HG02588 (cell line): ENCODE data around the gene CCDC61.

Experiments used
- ATAC-seq: cut with Tn5 transposase; IDR thresholded peaks from one replicate; pipeline ENCODE4 v1.9.1; 2021; ENCODE audit warnings: mild to moderate bottlenecking, moderate library complexity; ENCODE audit not compliant: unreplicated experiment

The CCDC61 gene, protein sequence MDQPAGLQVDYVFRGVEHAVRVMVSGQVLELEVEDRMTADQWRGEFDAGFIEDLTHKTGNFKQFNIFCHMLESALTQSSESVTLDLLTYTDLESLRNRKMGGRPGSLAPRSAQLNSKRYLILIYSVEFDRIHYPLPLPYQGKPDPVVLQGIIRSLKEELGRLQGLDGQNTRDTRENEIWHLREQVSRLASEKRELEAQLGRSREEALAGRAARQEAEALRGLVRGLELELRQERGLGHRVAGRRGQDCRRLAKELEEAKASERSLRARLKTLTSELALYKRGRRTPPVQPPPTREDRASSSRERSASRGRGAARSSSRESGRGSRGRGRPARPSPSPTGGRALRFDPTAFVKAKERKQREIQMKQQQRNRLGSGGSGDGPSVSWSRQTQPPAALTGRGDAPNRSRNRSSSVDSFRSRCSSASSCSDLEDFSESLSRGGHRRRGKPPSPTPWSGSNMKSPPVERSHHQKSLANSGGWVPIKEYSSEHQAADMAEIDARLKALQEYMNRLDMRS

DNA sequence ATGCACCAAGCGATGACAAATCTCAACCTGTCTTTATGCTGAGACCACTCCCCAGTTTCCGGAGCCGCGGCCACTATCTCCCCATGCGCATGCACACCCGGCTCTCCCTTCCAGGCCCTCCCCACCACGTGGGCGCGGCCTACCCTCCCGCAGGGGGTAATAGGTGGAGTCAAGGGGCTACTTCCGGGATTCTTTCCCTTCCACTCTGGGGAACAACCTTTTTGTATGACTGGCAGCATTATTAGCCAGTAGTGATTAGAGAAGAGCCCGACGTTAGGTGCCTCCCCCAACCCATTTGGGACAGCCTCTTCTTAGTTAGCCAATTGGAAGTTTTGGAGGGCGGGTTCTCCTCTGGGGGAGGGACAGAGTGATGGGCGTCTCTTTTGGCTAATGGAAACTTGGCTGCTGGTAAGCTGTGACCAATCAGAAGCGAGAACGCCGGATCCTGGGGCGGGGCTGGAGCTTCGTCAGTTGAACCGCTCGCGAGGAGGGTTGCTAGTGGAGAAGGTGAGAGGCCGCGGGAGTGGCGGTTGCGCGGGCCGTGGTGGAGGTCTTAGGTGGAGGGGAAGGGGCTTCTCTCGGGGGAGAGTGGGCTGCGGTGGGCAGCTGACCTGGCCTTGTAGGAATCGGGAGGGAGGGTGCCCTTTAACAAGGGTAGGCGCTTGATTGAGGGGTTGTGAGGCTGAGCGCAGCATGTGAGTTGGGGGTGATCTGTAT lies at the start of gene CCDC61:
CCDC61 (plus strand) TSS at position 470 of the 717 bp plus-strand sequence. CDS start 7,552 bp downstream, outside the sequence.
- ATAC-seq: peak; percentile 96

DNA sequence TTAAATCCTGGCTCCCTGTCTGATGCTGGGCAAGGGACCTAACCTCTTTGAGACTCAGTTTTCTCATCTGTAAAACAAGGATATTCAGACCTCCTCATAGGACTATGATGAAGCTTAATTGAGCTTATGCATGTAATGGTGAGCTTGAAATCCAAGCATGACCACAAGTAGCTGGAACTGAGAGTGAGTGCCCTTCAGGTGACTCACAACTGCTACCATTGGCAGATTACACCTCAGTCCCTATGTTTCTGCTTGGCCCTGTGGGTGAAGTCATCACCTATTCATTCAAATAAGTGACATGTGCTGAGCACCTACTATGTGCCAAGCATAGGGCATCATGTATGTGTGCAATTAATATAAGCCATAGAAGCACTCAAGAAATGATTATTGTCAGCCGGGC lies 47.3 kb upstream of the CCDC61 start:
- no peak for ATAC-seq

DNA sequence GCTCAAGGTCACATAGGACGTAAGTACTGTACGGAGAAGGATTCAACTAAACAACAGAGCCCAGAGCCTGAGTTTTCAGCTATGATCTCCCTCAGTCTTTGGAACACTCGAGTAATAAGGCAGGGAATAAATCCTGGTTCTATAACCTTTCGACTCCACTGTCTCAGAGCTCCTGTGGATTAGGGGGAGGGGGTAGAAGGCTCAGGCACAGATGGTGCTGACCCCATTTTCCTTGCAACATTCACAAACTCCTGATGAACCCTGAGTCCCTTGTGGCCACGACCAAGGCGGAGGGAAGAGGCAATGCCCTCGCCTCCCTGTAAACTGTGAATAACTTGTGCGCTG lies 43.0 kb upstream of the CCDC61 start:
- ATAC-seq: no peak

DNA sequence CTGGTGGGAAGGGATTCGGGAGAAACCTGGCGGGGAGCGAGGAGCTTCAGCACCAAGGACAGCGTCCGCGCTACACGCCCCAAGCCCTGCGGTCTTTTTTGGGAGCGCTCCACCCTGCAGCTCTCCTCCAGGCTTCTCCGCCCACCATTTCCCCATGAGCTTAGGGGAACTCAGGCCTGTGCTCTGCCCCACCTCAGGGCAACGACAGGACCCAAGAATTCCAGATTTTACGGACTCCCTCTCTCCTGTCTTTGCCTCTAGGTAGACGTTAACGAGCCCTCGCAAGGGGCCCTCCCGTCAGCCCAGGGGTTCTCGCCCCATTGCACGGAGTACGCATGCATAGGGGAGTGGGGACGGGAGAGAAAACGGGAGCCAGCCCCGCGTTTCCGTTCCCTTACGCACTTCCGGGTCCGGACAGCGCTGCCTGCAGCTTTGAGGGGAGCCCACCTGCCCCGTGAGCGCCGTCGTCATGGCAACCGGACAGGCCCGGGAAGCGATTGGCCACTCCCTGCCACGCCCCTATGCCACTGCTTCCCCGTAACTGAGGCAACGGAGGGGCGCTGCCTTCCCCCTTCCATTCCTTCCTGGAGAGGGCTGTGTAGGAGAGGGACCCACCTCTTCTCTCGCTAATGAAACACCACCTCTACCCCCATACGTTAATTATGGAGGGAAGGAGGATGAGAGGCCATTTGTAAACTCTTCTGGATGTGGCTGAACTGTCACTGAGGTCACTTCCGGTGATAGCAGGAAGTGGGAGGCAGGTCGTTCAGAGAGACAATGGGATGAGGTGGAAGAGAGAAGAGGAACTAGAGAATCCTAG lies 42.4 kb upstream of the CCDC61 start:
- ATAC-seq: no peak

DNA sequence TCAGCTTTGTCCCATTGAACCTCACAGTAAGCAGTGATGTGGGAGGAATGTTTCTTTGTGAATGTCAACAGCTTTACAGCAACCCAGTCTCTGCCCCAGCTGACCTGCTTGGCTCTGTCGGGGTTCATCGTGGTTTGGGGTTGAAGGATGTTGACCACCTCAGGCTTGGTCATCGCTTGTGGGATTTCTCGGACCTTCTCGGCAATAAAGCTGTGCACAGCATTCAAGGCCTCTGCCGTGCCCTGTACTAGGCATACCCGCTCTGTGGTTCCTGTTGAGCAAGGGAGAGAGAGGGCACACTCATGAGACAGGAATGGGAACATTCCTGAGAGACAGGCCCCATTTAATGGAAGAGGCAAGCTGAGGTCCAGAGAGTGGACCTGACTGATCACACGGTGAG lies 41.6 kb upstream of the CCDC61 start:
- ATAC-seq: no peak

DNA sequence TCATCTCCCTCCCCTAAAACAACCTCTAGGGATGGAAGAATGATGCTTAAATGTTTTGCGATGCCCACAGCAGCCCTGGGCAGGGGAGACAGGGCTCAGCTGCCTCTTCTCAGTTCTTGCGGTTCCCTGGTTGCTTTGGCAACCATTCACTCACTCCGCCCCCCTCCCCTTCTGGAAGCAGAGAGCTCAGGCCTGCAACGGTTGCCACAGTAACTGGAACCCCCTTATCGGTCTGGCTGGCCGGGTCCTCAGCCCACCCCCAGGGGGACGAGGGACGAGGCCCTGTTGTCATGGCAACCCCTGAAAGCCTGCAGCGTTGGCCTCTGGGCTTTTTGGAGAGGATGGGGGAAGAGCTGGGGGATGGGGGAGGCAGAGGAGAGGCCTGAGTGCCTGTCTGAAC lies 41.1 kb upstream of the CCDC61 start:
- no peak for ATAC-seq

DNA sequence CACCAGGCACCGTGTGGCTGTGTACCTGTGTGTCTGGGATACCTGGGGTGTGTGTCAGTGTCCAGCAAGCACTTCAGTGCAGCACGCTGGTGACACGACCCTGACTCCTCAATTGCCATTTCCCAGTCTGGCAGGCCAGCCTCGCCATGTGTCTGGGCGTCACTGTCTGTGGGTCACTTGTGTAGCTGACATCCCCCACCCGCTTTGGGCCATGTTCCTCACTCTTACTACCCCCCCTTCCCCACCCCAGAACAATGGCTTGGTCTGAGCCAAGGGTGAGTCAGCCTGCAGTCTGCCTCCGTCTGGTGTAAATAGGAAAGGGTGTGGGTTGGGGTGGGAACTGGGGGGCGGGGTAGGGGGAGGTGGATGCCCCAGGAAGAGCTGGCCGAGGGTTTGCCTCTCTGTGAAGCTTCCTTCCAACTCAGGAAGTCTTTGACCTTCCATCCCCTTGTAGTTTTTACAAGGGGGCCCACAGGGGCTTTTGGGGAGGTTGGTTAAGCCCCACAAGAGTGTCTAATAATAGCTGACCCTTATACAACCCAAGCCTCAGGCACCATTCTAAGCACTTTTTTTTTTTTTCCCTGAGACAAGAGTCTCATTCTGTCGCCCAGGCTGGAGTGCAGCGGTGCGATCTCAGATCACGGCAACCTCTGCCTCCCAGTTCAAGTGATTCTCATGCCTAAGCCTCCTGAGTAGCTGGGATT lies 39.2 kb upstream of the CCDC61 start:
- no peak for ATAC-seq

DNA sequence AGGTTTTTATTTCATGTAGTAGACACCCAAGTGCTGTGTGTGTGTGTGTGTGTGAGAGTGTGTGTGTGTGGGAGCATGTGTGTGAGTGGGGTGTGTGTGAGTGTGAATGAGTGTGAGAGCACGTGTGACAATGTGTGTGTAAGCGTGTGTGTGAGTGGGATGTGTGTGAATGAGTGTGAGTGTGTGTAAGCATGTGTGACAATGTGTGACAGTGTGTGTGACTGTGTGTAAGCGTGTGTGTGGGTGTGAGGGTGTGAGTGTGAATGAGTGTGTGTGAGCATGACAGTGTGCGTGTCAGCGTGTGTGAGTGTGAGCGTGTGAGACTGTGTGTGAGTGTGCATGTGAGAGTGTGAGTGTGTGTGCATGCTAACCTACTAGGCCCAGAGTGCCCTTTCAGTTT lies 36.9 kb upstream of the CCDC61 start:
- no peak for ATAC-seq

DNA sequence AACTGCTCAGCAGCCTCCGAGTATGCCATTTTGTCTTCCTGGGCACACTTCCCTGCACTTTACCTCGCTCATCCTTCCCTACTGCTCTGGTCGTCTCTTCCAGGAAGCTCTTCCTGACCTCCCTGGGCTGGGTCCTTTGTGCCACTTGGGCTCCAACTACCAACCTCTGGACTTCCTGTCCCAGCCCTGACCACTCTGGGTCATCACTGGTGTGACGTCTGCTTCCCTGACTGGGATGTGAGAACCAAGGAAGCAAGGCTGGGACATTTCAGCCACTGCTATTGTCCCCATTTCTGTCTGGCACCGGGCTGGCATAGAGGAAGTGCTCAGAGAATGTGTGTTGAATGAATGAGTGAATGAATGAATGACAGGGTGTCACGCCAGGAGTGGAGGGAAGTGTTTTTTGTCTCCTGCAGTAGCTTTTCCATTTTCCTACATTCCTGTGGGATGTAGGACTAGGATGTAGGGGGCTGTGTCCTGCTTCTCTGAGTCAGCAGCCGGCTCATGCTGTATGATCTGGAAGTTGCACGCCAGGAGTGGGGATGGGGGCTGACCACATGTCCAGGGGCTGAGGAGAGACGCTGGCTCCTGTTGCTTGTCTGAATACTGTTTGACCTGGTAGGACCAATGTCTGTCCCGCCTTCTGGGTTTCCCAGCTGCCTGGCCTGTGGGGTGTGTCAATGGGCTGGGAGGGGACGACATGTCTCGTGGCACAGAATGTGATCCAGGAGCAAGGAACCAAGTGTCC lies 36.3 kb upstream of the CCDC61 start:
- no peak for ATAC-seq

DNA sequence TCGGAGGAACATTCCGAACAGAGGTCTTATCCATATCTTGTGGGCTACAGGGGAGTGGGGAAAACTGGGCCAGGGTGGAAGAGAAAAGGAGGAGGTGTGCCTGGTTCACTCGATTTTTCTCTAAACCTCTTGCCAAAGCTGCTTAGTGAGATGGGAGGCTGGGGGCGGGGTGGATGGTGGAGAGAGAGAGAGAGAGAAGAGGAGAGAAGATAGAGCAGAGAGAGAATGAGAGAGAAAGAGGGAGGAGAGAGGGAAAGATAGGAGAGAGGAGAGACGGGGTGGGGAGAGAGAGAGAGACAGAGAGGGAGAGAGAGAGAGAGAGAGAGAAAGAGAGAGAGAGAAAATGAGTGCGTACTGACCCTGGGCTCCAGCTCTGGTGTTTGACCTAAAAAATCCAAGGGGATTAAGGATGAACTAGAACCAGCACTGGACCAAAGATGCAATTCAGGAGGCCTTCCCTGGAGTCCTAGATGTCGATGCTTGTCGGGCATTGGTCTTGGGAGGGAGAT lies 35.7 kb upstream of the CCDC61 start:
- no peak for ATAC-seq

DNA sequence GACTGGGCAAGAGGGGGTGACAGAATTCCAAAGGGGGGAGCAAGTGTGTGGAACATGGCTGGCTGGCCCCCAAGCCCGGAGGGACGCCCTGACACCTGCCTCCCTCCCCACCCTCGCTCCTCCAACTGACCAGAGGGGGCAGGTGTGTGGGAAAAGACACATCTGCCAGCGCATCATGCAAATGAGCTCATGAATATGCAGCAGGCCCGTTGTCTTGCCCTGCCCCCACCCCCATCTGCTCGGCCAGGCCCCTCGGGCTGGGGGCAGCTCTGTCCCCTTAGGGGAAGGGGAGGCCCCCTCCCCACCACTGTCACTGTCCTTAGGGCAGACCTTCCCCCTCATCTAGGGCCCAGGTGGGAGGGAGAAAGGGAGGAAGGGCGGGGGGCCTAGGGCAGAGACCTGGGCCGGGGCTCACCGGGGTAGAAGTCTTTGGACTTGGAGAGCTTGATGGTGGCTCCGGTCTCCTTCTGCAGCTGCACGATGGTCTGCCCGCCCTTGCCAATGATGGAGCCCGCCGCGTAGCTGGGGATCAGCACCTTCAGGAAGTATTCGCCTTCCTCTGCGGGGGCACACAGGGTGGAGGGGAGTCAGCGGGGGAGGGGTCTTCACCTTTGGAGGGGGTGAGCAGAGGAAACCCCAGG lies 34.6 kb upstream of the CCDC61 start:
- no peak for ATAC-seq

DNA sequence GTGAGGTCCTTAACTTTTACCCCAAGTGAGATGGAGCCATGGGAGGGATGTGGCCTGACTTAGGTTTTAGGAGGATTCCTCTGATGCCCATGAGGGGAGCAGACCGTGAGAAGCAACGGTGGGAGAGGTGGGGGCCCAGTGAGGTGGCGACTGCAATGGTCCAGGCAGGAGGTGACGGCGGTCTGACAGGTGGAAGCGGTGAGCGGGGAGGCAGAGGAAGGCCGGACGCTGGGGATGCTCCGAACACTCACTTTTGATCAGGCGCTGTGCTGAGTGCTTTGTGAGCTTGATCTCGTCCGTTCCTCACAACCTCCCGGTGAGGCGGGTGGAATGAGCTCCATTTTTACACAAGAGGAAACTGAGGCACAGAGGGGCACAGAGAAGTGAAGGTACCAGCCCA lies 33.2 kb upstream of the CCDC61 start:
- ATAC-seq: no peak

DNA sequence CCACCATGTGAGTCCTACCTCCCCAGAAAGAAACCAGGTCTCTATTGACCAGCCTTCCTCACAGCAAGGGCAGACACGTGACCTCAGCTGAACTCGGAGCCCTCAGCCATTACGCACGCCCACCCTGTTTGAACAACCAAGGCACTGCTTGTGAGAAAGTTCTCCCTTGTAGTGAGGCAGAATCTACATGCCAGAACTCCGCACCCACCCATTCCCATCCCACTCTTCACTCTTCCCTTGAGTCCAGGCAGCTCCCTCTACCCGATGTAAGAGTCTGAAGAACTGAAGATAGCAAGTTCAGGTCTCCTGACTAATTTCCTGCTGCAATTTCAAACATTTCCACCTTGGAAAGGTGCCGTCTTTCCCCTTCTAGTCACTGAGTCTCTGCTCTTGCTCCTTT lies 28.0 kb upstream of the CCDC61 start:
- no peak for ATAC-seq

DNA sequence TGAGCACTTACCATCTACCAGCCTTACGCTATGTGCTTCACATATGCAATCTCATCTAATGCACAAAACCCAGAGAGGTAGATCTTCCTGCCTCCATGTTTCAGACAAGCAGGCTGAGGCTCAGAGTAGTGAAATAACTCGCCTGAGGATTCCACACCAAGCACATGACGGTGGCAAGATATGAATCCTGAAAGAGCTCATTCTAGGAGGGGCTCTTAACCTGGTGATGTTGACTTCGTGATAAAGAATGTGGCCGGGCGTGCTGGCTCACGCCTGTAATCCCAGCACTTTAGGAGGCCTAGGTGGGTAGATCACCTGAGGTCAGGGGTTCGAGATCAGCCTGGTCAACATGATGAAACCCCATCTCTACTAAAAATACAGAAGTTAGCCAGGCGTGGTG lies 26.6 kb upstream of the CCDC61 start:
- no peak for ATAC-seq

DNA sequence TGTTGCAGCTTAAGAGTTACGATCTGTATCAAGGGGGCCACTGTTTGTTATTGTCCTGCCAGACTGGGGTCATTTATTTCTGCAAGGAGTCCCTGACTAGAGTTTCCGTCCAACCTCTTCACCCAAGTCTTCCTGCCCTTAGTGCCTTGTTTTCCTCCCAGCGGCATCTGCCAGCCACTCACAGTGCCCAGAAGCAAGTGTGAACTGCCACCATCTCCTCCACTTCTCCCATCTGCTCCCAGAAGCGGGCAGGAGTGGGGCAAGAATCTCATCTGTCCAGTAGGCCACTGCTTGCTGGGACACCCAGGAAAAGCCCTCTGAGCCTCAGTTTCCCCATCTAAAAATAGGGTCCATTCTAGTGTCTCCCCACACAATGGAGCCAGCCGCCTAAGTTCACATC lies 25.6 kb upstream of the CCDC61 start:
- no peak for ATAC-seq

DNA sequence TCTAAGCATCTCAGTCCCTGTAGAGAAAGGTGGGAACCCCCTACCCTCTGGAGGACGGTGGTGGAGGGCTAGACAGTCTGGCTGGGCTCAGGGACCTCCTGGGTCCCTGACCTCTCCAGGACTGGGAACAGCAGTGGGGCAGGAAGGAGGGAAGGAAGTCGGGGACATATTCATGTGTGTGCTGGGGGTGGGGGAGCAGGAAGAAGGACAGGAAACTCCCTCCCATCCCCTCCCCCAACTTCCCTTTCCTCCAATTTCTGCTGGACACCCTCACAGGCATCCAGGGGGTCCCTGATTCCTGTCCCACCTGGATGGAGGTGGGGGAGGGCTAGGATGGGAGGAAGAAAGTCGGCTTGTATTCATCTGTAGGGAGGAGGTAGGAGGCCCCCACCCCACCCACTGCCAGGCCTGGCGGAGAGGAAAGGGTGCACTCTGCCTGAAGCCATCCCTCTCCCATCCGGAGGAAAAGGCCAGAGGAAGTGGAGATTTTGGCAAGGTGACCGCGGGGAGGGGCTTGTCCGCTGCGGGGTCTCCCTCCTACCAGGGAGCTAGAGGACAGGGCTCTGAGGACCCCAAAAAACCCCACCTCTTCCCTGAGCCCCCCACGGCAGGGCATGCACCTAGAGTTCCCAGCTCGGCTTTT lies 23.9 kb upstream of the CCDC61 start:
- no peak for ATAC-seq

DNA sequence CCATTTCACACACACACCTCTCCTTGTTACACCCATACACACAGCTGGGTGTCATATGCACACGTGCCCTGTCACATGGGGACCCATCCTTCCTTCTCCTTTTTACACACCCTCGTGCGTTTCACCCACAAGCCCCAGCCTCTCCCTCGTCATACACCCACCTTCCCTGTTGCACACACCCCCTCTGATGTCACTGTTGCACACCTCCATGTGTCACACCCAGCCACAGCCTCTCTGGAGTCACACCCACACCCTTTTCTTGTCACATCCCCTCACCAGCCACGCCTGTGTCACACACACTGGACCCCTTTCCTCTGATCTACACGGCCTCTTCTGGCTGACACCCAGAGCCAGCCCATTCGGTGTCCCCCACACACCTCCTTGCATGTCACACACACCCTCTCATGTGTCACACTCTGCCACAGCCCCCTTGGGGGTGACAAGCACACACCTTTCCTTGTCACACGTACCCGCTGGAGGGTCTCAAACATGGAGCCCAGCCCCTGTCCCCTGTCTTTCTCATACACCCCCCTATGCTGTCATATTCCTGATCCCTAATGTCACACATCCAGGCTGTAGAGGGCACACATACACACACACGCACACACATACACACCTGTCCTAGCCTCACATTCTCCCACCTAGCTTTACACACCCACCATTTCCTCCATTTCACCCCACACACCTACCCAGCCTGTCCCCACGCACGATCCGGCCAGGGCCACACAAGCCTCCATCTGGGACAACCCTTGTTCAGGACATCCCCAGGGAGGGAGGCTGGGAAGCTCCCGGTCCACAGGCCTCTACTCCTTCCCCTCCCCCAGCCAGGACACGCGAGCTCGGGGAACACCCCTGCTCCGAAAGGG lies 23.0 kb upstream of the CCDC61 start:
- no peak for ATAC-seq

DNA sequence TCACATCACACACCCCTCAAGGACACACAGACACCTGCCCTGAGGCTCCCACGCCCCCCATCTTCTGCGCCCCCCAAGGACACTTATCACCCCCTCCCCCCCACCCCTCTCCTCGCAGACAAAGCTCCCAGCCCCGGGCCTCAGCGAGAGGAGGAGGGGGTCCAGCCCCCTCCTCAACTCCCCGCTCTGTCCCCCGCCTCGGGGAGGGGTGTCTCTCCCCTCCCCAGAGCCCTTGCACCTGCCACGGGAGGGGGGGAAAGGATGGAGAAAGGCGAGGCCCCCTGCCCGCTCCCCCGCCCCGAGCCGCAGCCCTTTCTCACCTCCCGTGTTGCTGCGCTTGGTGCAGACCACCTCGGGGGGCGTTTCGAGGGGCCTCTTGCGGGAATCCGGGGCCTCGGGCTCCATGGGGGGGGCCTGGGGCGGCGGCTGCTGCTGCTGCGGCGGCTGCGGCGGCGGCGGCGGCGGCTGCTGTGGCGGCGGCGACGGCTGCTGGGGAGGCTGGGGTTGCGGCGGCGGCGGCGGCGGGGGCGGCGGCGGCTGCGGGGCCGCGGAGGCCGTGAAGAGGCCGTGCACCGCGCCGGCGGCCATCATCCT lies 22.2 kb upstream of the CCDC61 start:
- ATAC-seq: no peak
